Measurements from ENCODE around the gene HLA-DMA. TPM values are rescaled to one million over a fixed set of nuclear protein-coding genes. Genes with fewer than 3 reads are reported as not detected.
A peak's percentile ranks its signal among the peaks of the same experiment; 100 is the strongest.

Gene HLA-DMA
- total RNA-seq, 4 donors from 2014 or later = 47.0 to 79.9 (median 62.1) TPM

DNA sequence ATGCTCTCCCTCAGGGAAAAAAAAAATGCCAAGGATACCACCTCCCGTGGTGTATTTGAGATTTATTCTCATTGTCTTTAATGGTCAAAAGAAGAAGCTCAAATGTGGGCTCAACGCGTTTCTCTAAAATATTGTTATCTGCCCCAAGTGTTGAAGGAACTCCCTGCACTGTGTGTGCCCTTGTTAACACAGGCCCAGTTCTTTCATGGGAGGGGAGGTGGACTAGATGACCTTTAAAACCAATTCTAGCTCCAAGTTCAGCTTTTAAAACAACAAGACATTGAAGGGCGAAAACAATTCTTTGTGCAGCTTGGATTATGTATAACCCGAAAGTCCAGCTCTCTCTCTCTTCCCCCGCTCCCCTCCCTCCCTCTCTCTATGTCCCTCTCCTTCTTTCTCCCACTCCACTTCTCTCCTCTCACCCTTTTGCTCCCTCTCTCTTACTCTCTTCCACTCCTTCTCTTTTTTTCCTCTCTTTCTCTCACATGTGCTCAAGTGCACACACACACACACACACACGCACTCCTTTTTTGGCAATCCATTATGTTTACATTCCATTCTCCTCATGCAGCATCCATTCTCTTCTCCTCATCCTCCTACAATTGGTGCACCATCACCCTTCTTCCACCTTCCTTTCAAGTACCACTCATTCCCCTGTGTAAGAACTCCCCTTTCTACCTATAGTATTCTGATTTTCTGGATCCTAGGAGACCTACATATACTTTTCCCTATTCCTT is 20.6 kb downstream of the HLA-DMA start:
- H3K4me3 ChIP-seq = no peak overlapping the region
- H3K9me3 ChIP-seq = no peaks in the 10 kb centered on the region
- no peaks in the 10 kb centered on the region for H3K27me3 ChIP-seq
- TF ChIP-seq, protein P1, sequence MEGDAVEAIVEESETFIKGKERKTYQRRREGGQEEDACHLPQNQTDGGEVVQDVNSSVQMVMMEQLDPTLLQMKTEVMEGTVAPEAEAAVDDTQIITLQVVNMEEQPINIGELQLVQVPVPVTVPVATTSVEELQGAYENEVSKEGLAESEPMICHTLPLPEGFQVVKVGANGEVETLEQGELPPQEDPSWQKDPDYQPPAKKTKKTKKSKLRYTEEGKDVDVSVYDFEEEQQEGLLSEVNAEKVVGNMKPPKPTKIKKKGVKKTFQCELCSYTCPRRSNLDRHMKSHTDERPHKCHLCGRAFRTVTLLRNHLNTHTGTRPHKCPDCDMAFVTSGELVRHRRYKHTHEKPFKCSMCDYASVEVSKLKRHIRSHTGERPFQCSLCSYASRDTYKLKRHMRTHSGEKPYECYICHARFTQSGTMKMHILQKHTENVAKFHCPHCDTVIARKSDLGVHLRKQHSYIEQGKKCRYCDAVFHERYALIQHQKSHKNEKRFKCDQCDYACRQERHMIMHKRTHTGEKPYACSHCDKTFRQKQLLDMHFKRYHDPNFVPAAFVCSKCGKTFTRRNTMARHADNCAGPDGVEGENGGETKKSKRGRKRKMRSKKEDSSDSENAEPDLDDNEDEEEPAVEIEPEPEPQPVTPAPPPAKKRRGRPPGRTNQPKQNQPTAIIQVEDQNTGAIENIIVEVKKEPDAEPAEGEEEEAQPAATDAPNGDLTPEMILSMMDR (IDR thresholded peaks at IDR 0.05) = no peak
- TF ChIP-seq POLR2A (IDR thresholded peaks at IDR 0.05) = no peak
- H3K4me1 ChIP-seq = no peaks in the 10 kb centered on the region
- no peak overlapping the region for H3K27ac ChIP-seq
- DNase-seq = no peak
- no peaks in the 10 kb centered on the region for H3K36me3 ChIP-seq

DNA sequence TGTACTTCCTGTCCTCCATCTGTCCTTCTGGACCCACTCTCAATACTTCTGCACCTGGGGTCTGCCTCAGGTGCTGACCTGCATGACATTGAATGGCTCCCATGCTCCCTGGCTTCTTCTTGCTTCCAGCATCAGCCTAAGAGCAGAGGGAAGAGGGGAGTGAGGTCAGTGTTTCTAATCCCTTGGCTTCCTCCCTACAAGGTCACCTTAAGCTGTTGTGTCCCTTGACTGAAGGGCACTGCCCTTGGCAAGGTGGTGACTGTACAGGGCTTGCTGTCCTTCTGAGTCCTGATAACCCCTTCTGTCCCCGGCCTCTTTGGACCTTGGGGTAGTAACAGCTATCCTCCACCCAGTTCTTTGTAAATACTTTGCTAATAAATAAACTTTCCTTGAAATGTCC is 21.7 kb downstream of the HLA-DMA start:
- Histone ChIP-seq H3K36me3 (no peaks in the 10 kb centered on the region), H3K27me3 (no peaks in the 10 kb centered on the region), H3K4me3 (no peak overlapping the region), H3K4me1 (no peaks in the 10 kb centered on the region), H3K9me3 (no peaks in the 10 kb centered on the region), H3K27ac (no peak overlapping the region)
- no peak for TF ChIP-seq POLR2A (IDR thresholded peaks at IDR 0.05)
- TF ChIP-seq, protein P1 (IDR thresholded peaks at IDR 0.05) = no peak
- DNase-seq = no peak

DNA sequence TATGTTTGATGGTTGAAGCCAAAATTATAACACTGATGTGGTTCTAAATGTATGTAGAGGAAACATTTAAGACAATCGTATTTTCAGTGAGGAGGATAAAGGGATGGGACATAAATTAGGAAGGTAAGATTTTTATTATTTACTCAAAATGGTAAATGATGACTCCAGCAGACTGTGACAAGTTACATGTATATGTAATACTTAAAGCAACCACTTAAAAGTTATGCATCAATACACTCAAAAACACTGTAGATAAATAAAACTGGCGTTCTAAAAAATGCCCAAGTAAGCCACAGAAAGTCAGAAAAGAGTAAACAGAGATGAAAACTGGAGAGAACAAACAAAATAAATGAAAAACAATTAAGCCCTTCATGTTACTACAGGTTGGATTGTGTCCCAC is 30.8 kb downstream of the HLA-DMA start:
- TF ChIP-seq, protein P1 (IDR thresholded peaks at IDR 0.05) = peak in 1 of 6 experiments; percentile 38
- TF ChIP-seq POLR2A (IDR thresholded peaks at IDR 0.05) = no peak
- Histone ChIP-seq H3K4me1 (peaks cover 0 to 4% (median 0%) of the 10 kb centered on the region in 4 donors), H3K36me3 (no peaks in the 10 kb centered on the region), H3K9me3 (no peaks in the 10 kb centered on the region), H3K27me3 (no peaks in the 10 kb centered on the region), H3K27ac (no peak overlapping the region), H3K4me3 (no peak overlapping the region)
- DNase-seq = no peak

DNA sequence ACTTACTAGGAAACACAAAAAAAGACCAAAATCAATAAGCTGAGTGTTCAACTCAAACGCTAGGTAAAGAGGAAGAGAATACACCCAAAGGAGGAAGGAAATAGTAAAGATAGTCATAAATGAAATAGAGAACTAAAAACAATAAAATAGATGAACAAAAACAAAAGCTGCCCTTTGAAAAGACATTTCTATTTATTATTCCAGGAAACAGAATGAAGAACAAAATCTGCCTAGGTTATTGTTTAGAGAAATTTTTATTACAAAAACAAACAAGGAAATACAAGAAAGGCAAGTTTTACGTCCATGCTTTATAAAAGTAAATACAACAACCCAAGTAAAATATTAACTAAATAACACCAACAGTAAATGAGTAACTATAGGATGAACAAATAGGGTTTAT is 32.2 kb downstream of the HLA-DMA start:
- no peak overlapping the region for H3K4me3 ChIP-seq

DNA sequence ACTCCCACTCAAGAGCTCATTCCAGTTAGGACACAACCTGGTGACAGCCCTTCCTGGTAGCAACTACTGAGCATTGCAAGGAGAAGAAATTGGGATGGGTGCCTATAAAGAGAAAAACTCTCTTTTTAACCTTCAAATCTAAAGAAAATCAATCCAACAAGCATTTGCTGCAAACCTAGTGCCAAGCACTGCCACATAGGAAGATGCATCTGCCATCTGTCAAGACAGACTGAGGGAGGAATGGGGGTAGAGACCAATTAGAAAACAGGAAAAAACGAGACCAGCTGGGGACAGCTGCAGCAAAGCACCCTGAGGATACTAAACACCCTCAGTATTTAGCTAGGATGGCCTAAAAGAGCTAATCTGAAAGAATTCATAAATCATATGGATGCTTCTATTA is 39.9 kb downstream of the HLA-DMA start:
- Histone ChIP-seq H3K36me3 (no peaks in the 10 kb centered on the region), H3K27ac (no peak overlapping the region), H3K9me3 (no peaks in the 10 kb centered on the region), H3K4me3 (no peak overlapping the region), H3K4me1 (no peaks in the 10 kb centered on the region), H3K27me3 (no peaks in the 10 kb centered on the region)
- DNase-seq = no peak
- TF ChIP-seq POLR2A (IDR thresholded peaks at IDR 0.05) = no peak
- TF ChIP-seq, protein P1 (IDR thresholded peaks at IDR 0.05) = no peak

More for the DNA sequence above, 32.2 kb downstream of the HLA-DMA start:
- no peak for TF ChIP-seq POLR2A (IDR thresholded peaks at IDR 0.05)
- Histone ChIP-seq H3K9me3 (no peaks in the 10 kb centered on the region), H3K27me3 (no peaks in the 10 kb centered on the region), H3K36me3 (no peaks in the 10 kb centered on the region), H3K4me1 (peaks cover 0 to 4% (median 0%) of the 10 kb centered on the region in 4 donors), H3K27ac (no peak overlapping the region)
- no peak for DNase-seq

DNA sequence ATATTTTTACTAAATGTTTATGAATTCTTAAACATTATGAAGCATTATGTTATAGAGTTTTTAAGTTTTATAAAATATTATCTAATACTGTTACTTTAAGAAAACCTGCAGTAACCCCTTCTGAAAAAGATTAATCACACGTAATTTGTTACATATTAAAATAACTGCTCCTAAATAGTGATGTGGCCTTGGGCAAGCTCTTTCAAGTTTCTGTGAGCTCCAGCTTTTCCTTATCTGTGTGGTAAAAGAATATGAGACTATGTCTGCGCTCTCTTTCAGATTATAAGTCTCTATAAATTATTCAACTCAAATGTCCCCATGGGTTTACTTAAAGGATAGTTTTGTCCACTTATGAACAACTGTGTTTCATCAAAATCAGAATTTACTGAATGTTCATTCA is 44.0 kb downstream of the HLA-DMA start:
- no peaks in the 10 kb centered on the region for H3K36me3 ChIP-seq
- no peaks in the 10 kb centered on the region for H3K9me3 ChIP-seq
- TF ChIP-seq, protein P1 (IDR thresholded peaks at IDR 0.05) = no peak
- no peak for TF ChIP-seq POLR2A (IDR thresholded peaks at IDR 0.05)
- no peak overlapping the region for H3K4me3 ChIP-seq
- DNase-seq = no peak
- H3K4me1 ChIP-seq = no peaks in the 10 kb centered on the region
- no peaks in the 10 kb centered on the region for H3K27me3 ChIP-seq
- no peak overlapping the region for H3K27ac ChIP-seq

Data from Peyer's patch (tissue), 4 donors.